SU-DHL-6 (cell line): Measurements from ENCODE around the gene RASSF5.

Source experiments
- EZH2phosphoT487 ChIP-seq: fragments of 200-600 bp; sonication (generic), shearing (Covaris generic); conservative IDR thresholded peaks from 2 replicates; pipeline ENCODE4 v1.6.1; 2018; ENCODE audit warnings: mild to moderate bottlenecking, antibody characterized with exemption, low read length, moderate library complexity, mixed read lengths
- TF ChIP-seq, protein P1 (sequence below): fragments of 200-600 bp; sonication (generic); IDR thresholded peaks from one replicate; pipeline ENCODE4 v1.5.1; 2017; ENCODE audit warnings: antibody characterized with exemption, mild to moderate bottlenecking, low read length, moderate library complexity; ENCODE audit not compliant: insufficient read depth, poor library complexity, severe bottlenecking

DNA sequence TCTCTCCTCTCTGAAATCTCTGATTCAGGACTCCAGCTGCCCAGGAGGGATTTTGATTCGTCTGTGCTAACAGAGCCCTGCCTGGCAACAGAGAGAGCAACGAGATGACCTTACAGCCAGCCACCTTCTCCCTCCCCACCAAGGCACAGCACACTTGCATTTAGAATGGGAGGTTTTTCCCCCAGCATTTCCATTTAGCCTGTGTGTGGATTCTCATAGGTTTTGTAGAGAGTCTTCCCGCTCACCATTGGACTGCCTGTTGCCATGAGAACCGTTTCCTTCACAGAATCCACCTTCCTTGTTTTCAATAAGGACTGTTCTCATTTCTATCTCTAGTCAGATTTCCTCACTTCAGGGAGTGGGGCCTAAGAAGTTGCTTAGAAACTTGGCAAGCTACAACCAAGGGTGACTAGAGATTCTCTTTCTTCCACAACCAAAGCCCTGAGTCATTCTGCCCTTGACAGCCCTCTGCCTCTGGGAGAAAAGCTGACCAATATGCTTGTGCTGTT is 42.8 kb upstream of the RASSF5 start:
- TF ChIP-seq, protein P1, sequence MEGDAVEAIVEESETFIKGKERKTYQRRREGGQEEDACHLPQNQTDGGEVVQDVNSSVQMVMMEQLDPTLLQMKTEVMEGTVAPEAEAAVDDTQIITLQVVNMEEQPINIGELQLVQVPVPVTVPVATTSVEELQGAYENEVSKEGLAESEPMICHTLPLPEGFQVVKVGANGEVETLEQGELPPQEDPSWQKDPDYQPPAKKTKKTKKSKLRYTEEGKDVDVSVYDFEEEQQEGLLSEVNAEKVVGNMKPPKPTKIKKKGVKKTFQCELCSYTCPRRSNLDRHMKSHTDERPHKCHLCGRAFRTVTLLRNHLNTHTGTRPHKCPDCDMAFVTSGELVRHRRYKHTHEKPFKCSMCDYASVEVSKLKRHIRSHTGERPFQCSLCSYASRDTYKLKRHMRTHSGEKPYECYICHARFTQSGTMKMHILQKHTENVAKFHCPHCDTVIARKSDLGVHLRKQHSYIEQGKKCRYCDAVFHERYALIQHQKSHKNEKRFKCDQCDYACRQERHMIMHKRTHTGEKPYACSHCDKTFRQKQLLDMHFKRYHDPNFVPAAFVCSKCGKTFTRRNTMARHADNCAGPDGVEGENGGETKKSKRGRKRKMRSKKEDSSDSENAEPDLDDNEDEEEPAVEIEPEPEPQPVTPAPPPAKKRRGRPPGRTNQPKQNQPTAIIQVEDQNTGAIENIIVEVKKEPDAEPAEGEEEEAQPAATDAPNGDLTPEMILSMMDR: no peak
- TF ChIP-seq EZH2phosphoT487: no peak
